ENCODE data around the gene TMEFF1. TPM values are rescaled to one million over a fixed set of nuclear protein-coding genes. Genes with fewer than 3 reads are reported as not detected.

The TMEFF1 gene
- polyA plus RNA-seq, 1 donor (not counting 4 experiments of a cell fraction or from before 2014, with no cell fraction given): not detected

- peaks cover 0 to 10% of the 10 kb centered on the region in 2 experiments for H3K36me3 ChIP-seq (ENCODE audit: control insufficient read depth in 2 of 2, extremely low read depth in 1 of 2, insufficient read depth in 2 of 2, low read length in 2 of 2)
- peaks cover 4% of the 10 kb centered on the region for H3K9me1 ChIP-seq (ENCODE audit: control insufficient read depth, extremely low read depth, insufficient read depth, low read length)
- TF ChIP-seq CTCF (optimal IDR thresholded peaks at IDR 0.05 in 1 of 3, IDR thresholded peaks at IDR 0.05 in 1 of 3, conservative IDR thresholded peaks at IDR 0.05 in 1 of 3; ENCODE audit: extremely low read depth in 1 of 3, insufficient read depth in 2 of 3, low read length in 3 of 3) (no peak), EZH2 (IDR thresholded peaks at IDR 0.05; ENCODE audit: low read length) (no peak)
- DNase-seq (ENCODE audit: low read depth, low spot score): no peak
- no peak overlapping the region for H2AFZ ChIP-seq (ENCODE audit: control insufficient read depth, low read length)
- peak overlapping the region; percentile 75 for H3K4me2 ChIP-seq (ENCODE audit: control insufficient read depth, extremely low read depth, insufficient read depth, low read depth, low read length)
- H3K9me3 ChIP-seq (ENCODE audit: control insufficient read depth, low read depth, low read length): no peaks in the 10 kb centered on the region
- dilution Hi-C loops (cut with MboI; ENCODE audit: extremely low pct_ligation_motif_present, low sequenced_read_pairs): no loop called here
- peaks cover 2% of the 10 kb centered on the region for H4K20me1 ChIP-seq (ENCODE audit: control insufficient read depth, extremely low read depth, insufficient read depth, low read length)
- H3K27me3 ChIP-seq (ENCODE audit: control insufficient read depth, extremely low read depth, insufficient read depth, low read length): no peaks in the 10 kb centered on the region
- H3K4me1 ChIP-seq (ENCODE audit: control insufficient read depth, extremely low read depth, insufficient read depth, low read length): peaks cover 48% of the 10 kb centered on the region
- peak overlapping the region in 1 of 3 experiments; percentile 48 for H3K4me3 ChIP-seq (ENCODE audit: control insufficient read depth in 2 of 3, extremely low read depth in 1 of 3, insufficient read depth in 2 of 3, low read depth in 1 of 3, low read length in 3 of 3)
- H3K9ac ChIP-seq (ENCODE audit: control insufficient read depth, extremely low read depth, insufficient read depth, low read length): peak overlapping the region; percentile 71
- peak overlapping the region; percentile 96 for H3K27ac ChIP-seq (ENCODE audit: control insufficient read depth, insufficient read depth, low read length)
- FAIRE-seq: no peak
- H3K79me2 ChIP-seq (ENCODE audit: control insufficient read depth, insufficient read depth, low read length): peaks cover 71% of the 10 kb centered on the region
Observed at GRCh38 chr9:100430286-100430940, 42.5 kb upstream of the TMEFF1 start.

- H3K9ac ChIP-seq (ENCODE audit: control insufficient read depth, extremely low read depth, insufficient read depth, low read length): no peak overlapping the region
- TF ChIP-seq CTCF (optimal IDR thresholded peaks at IDR 0.05 in 1 of 3, IDR thresholded peaks at IDR 0.05 in 1 of 3, conservative IDR thresholded peaks at IDR 0.05 in 1 of 3; ENCODE audit: extremely low read depth in 1 of 3, insufficient read depth in 2 of 3, low read length in 3 of 3): no peak
- no peak for TF ChIP-seq EZH2 (IDR thresholded peaks at IDR 0.05; ENCODE audit: low read length)
- DNase-seq (ENCODE audit: low read depth, low spot score) (no peak), FAIRE-seq (no peak)
- H3K4me1 ChIP-seq (ENCODE audit: control insufficient read depth, extremely low read depth, insufficient read depth, low read length): peaks cover 38% of the 10 kb centered on the region
- H3K4me3 ChIP-seq (ENCODE audit: control insufficient read depth in 2 of 3, extremely low read depth in 1 of 3, insufficient read depth in 2 of 3, low read depth in 1 of 3, low read length in 3 of 3): no peak overlapping the region
- no peaks in the 10 kb centered on the region for H3K9me3 ChIP-seq (ENCODE audit: control insufficient read depth, low read depth, low read length)
- no peak overlapping the region for H2AFZ ChIP-seq (ENCODE audit: control insufficient read depth, low read length)
- H4K20me1 ChIP-seq (ENCODE audit: control insufficient read depth, extremely low read depth, insufficient read depth, low read length): peaks cover 2% of the 10 kb centered on the region
- peaks cover 4% of the 10 kb centered on the region for H3K9me1 ChIP-seq (ENCODE audit: control insufficient read depth, extremely low read depth, insufficient read depth, low read length)
- no peaks in the 10 kb centered on the region for H3K27me3 ChIP-seq (ENCODE audit: control insufficient read depth, extremely low read depth, insufficient read depth, low read length)
- H3K4me2 ChIP-seq (ENCODE audit: control insufficient read depth, extremely low read depth, insufficient read depth, low read depth, low read length): no peak overlapping the region
- dilution Hi-C loops (cut with MboI; ENCODE audit: extremely low pct_ligation_motif_present, low sequenced_read_pairs): no loop called here
- H3K79me2 ChIP-seq (ENCODE audit: control insufficient read depth, insufficient read depth, low read length): peaks cover 85% of the 10 kb centered on the region
- H3K36me3 ChIP-seq (ENCODE audit: control insufficient read depth in 2 of 2, extremely low read depth in 1 of 2, insufficient read depth in 2 of 2, low read length in 2 of 2): peaks cover 0 to 10% of the 10 kb centered on the region in 2 experiments
- H3K27ac ChIP-seq (ENCODE audit: control insufficient read depth, insufficient read depth, low read length): peak overlapping the region; percentile 16
Observed at GRCh38 chr9:100431886-100432285, 41.1 kb upstream of the TMEFF1 start.
